HEK293 (cell line): ENCODE data around the gene PCDH8.
A peak's percentile ranks its signal among the peaks of the same experiment; 100 is the strongest.

Experiments
- CTCF ChIA-PET: fragments of 350-600 bp; formaldehyde crosslinking; extraction: SDS; loops from one replicate; lab custom pipeline; 2021; ENCODE audit warnings: antibody characterized with exemption; lab: Yijun Ruan, JAX
- POLR2A ChIA-PET: fragments of 300-600 bp; formaldehyde crosslinking; extraction: SDS; loops from one replicate; lab custom pipeline; 2020; ENCODE audit warnings: antibody characterized with exemption, inconsistent platforms; lab: Yijun Ruan, JAX
- H3K27ac ChIP-seq: fragments of 200-500 bp; sonication (Bioruptor generic); 2 replicates; pipeline ENCODE4 v1.5.1; 2014; ENCODE audit warnings: low read depth, low read length, control low read depth, inconsistent platforms; ENCODE audit errors: extremely low read depth
- H3K36me3 ChIP-seq, 2 experiments: fragments of 200-500 bp in 1 of 2; sonication (Bioruptor generic) in 1 of 2; 1 replicate in 1 of 2; 2 replicates in 1 of 2; pipeline ENCODE4 v1.5.1; 2014 to 2017; ENCODE audit warnings: inconsistent platforms in 2 of 2, low read length in 2 of 2; ENCODE audit not compliant: control insufficient read depth in 2 of 2, insufficient read depth in 1 of 2
- H3K4me1 ChIP-seq: fragments of 200-500 bp; sonication (Bioruptor generic); 2 replicates; pipeline ENCODE4 v1.5.1; 2014; ENCODE audit warnings: mild to moderate bottlenecking, low read length, inconsistent platforms; ENCODE audit not compliant: control insufficient read depth, insufficient read depth
- H3K4me3 ChIP-seq: 2 replicates; pipeline ENCODE4 v1.5.1; 2011; ENCODE audit warnings: low read depth, mild to moderate bottlenecking, control low read depth, low read length, moderate library complexity
- H3K9me3 ChIP-seq: fragments of 200-500 bp; sonication (Bioruptor generic); 2 replicates; pipeline ENCODE4 v1.5.1; 2014; ENCODE audit warnings: low read depth, low read length, inconsistent platforms; ENCODE audit not compliant: control insufficient read depth, insufficient read depth
- FEZF1 ChIP-seq: fragments of 450-650 bp; formaldehyde crosslinking; IDR thresholded peaks from 2 replicates; pipeline ENCODE4 v1.5.1; 2016; ENCODE audit warnings: missing biosample characterization, missing genetic modification characterization
- GLI2 ChIP-seq: fragments of 450-650 bp; formaldehyde crosslinking; IDR thresholded peaks from 2 replicates; pipeline ENCODE4; 2017; ENCODE audit warnings: missing biosample characterization, missing genetic modification characterization, low read depth, borderline replicate concordance
- IKZF3 ChIP-seq: fragments of 450-650 bp; IDR thresholded peaks from 2 replicates; pipeline ENCODE4 v1.5.0; 2018; ENCODE audit warnings: missing biosample characterization, mild to moderate bottlenecking, missing genetic modification characterization, moderate library complexity
- MZF1 ChIP-seq: fragments of 450-650 bp; formaldehyde crosslinking; IDR thresholded peaks from 2 replicates; pipeline ENCODE4 v1.5.1; 2017; ENCODE audit warnings: missing biosample characterization, missing genetic modification characterization, borderline replicate concordance
- SALL2 ChIP-seq: fragments of 450-650 bp; formaldehyde crosslinking; IDR thresholded peaks from 2 replicates; pipeline ENCODE4 v1.5.0; 2017; ENCODE audit warnings: missing biosample characterization, mild to moderate bottlenecking, missing genetic modification characterization, borderline replicate concordance
- ZFP69B ChIP-seq: fragments of 450-650 bp; formaldehyde crosslinking; IDR thresholded peaks from 2 replicates; pipeline ENCODE4 v1.5.1; 2016; ENCODE audit warnings: missing biosample characterization, missing genetic modification characterization
- ZNF114 ChIP-seq: fragments of 450-650 bp; formaldehyde crosslinking; IDR thresholded peaks from 2 replicates; pipeline ENCODE4 v1.5.0; 2017; ENCODE audit warnings: missing biosample characterization, missing genetic modification characterization
- ZNF132 ChIP-seq: fragments of 450-650 bp; formaldehyde crosslinking; IDR thresholded peaks from 2 replicates; pipeline ENCODE4 v1.5.1; 2017; ENCODE audit warnings: missing biosample characterization, missing genetic modification characterization, borderline replicate concordance
- ZNF155 ChIP-seq: fragments of 450-650 bp; formaldehyde crosslinking; IDR thresholded peaks from 2 replicates; pipeline ENCODE4 v1.5.1; 2016; ENCODE audit warnings: missing biosample characterization, missing genetic modification characterization
- ZNF174 ChIP-seq: fragments of 450-650 bp; formaldehyde crosslinking; IDR thresholded peaks from 2 replicates; pipeline ENCODE4 v1.5.0; 2017; ENCODE audit warnings: missing biosample characterization, mild to moderate bottlenecking, missing genetic modification characterization
- ZNF211 ChIP-seq: fragments of 450-650 bp; formaldehyde crosslinking; IDR thresholded peaks from 2 replicates; pipeline ENCODE4 v1.5.1; 2016; ENCODE audit warnings: low read depth, missing biosample characterization, missing genetic modification characterization
- ZNF366 ChIP-seq: fragments of 450-650 bp; formaldehyde crosslinking; conservative IDR thresholded peaks from 2 replicates; pipeline ENCODE4 v1.5.1; 2016; ENCODE audit warnings: missing biosample characterization, missing genetic modification characterization
- ZNF426 ChIP-seq: fragments of 450-650 bp; formaldehyde crosslinking; IDR thresholded peaks from 2 replicates; pipeline ENCODE4 v1.5.1; 2017; ENCODE audit warnings: missing biosample characterization, missing genetic modification characterization, mild to moderate bottlenecking, inconsistent platforms, moderate library complexity
- ZNF629 ChIP-seq: fragments of 450-650 bp; formaldehyde crosslinking; IDR thresholded peaks from 2 replicates; pipeline ENCODE4 v1.5.1; 2017; ENCODE audit warnings: missing biosample characterization, missing genetic modification characterization
- TF ChIP-seq, protein P1 (sequence below): fragments of 450-650 bp; formaldehyde crosslinking; IDR thresholded peaks from 2 replicates; pipeline ENCODE4 v1.5.1; 2016; ENCODE audit warnings: missing biosample characterization, missing genetic modification characterization
- TF ChIP-seq, protein P2 (sequence below): fragments of 450-650 bp; formaldehyde crosslinking; IDR thresholded peaks from 2 replicates; pipeline ENCODE4 v1.5.1; 2016; ENCODE audit warnings: missing biosample characterization, missing genetic modification characterization
- TF ChIP-seq, protein P3 (sequence below): fragments of 450-650 bp; formaldehyde crosslinking; IDR thresholded peaks from 2 replicates; pipeline ENCODE4 v1.5.1; 2017; ENCODE audit warnings: missing biosample characterization, missing genetic modification characterization
- TF ChIP-seq, protein P4 (sequence below): IDR thresholded peaks from 2 replicates; pipeline ENCODE4 v1.6.1; 2011; ENCODE audit warnings: mild to moderate bottlenecking, low read depth, low read length, borderline replicate concordance
- TF ChIP-seq, protein P5 (sequence below): fragments of 450-650 bp; formaldehyde crosslinking; IDR thresholded peaks from 2 replicates; pipeline ENCODE4 v1.5.1; 2016; ENCODE audit warnings: missing biosample characterization, missing genetic modification characterization

Gene PCDH8

DNA sequence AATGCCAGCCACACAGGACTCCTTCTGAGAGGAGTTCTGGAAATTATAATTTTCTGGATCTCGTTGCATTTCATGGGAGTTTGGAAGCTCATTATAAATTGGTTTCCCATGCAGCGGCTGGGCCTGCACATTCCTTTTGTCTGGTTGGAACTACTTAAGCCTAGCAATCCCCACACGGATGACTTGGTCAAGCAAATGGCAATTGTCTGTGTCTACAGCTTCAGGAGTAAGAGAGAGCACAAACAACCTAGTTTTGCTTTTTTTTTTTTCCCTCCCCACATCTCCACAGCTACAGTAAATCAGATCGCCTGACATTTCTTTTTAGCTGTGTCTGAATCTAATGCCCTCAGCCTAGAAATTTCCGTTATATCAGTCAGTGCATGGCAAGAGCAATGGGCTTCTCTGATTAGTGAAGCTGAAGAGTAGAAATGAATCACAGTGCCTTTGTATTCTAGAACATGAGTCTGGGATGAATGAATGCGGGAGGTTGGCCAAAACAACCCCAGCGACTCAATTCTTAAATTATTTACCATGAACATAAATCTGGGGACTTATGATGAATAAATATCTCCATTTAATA lies 15.1 kb downstream of the PCDH8 start:
- H3K36me3 ChIP-seq = no peaks in the 10 kb centered on the region
- H3K4me1 ChIP-seq = no peaks in the 10 kb centered on the region; the same call in 1 of the 2 replicates
- no peak overlapping the region for H3K4me3 ChIP-seq
- no peak overlapping the region for H3K27ac ChIP-seq
- CTCF ChIA-PET = interaction anchor here (0.6 to 1.0 kb wide), 3 partner anchors 11 to 135 kb away, joined by 4 to 6 read pairs (median 6); no protein-coding TSS in a partner anchor
- no peaks in the 10 kb centered on the region for H3K9me3 ChIP-seq
- no peak for TF ChIP-seq ZNF155 (tag by site-specific recombination)
- no peak for TF ChIP-seq IKZF3 (tag by site-specific recombination)
- no peak for TF ChIP-seq MZF1 (tag by site-specific recombination)
- TF ChIP-seq ZNF211 (tag by site-specific recombination) = no peak
- TF ChIP-seq, protein P1, sequence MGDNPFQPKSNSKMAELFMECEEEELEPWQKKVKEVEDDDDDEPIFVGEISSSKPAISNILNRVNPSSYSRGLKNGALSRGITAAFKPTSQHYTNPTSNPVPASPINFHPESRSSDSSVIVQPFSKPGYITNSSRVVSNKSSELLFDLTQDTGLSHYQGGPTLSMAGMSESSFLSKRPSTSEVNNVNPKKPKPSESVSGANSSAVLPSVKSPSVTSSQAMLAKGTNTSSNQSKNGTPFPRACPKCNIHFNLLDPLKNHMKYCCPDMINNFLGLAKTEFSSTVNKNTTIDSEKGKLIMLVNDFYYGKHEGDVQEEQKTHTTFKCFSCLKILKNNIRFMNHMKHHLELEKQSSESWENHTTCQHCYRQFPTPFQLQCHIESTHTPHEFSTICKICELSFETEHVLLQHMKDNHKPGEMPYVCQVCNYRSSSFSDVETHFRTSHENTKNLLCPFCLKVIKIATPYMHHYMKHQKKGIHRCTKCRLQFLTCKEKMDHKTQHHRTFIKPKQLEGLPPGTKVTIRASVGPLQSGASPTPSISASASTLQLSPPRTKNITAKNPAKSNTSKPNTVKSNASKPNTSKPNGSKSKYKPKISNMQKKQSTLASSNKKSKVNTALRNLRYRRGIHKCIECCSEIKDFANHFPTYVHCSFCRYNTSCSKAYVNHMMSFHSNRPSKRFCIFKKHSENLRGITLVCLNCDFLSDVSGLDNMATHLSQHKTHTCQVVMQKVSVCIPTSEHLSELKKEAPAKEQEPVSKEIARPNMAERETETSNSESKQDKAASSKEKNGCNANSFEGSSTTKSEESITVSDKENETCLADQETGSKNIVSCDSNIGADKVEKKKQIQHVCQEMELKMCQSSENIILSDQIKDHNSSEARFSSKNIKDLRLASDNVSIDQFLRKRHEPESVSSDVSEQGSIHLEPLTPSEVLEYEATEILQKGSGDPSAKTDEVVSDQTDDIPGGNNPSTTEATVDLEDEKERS (tag by site-specific recombination) = no peak
- TF ChIP-seq, protein P2, sequence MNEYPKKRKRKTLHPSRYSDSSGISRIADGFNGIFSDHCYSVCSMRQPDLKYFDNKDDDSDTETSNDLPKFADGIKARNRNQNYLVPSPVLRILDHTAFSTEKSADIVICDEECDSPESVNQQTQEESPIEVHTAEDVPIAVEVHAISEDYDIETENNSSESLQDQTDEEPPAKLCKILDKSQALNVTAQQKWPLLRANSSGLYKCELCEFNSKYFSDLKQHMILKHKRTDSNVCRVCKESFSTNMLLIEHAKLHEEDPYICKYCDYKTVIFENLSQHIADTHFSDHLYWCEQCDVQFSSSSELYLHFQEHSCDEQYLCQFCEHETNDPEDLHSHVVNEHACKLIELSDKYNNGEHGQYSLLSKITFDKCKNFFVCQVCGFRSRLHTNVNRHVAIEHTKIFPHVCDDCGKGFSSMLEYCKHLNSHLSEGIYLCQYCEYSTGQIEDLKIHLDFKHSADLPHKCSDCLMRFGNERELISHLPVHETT = no peak
- TF ChIP-seq ZNF174 (tag by site-specific recombination) = no peak
- TF ChIP-seq, protein P3, sequence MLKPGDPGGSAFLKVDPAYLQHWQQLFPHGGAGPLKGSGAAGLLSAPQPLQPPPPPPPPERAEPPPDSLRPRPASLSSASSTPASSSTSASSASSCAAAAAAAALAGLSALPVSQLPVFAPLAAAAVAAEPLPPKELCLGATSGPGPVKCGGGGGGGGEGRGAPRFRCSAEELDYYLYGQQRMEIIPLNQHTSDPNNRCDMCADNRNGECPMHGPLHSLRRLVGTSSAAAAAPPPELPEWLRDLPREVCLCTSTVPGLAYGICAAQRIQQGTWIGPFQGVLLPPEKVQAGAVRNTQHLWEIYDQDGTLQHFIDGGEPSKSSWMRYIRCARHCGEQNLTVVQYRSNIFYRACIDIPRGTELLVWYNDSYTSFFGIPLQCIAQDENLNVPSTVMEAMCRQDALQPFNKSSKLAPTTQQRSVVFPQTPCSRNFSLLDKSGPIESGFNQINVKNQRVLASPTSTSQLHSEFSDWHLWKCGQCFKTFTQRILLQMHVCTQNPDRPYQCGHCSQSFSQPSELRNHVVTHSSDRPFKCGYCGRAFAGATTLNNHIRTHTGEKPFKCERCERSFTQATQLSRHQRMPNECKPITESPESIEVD (tag by site-specific recombination) = no peak
- no peak for TF ChIP-seq ZNF132 (tag by site-specific recombination)
- TF ChIP-seq, all 188 proteins: peak for 0
- POLR2A ChIA-PET = no interaction called here

DNA sequence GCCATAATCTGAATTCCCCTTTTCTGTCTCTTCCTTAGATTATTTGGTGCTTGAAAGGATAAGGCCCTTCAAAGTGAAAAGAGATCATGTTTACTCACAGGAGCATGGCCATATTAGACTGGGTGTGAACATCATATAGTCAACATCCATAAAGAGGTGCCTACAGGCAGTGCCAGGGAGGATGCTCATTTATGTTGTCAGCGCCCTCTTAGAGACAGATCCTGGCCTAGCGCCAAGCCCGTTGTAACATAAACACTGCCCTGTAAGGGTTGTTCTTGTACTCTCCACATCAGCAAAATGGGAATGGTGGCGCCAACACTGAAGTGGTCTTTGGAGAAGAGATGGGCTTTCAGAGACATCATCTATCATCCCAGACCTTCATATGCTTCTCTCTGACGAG lies 16.1 kb downstream of the PCDH8 start:
- H3K9me3 ChIP-seq = no peaks in the 10 kb centered on the region
- no peak overlapping the region for H3K27ac ChIP-seq
- no peaks in the 10 kb centered on the region; the same call in 1 of the 2 replicates for H3K4me1 ChIP-seq
- no peak overlapping the region for H3K4me3 ChIP-seq
- H3K36me3 ChIP-seq = no peaks in the 10 kb centered on the region
- ChIA-PET POLR2A (no interaction called here), CTCF (no interaction called here)
- TF ChIP-seq FEZF1 (tag by site-specific recombination) = peak; percentile 95
- TF ChIP-seq, protein P4, sequence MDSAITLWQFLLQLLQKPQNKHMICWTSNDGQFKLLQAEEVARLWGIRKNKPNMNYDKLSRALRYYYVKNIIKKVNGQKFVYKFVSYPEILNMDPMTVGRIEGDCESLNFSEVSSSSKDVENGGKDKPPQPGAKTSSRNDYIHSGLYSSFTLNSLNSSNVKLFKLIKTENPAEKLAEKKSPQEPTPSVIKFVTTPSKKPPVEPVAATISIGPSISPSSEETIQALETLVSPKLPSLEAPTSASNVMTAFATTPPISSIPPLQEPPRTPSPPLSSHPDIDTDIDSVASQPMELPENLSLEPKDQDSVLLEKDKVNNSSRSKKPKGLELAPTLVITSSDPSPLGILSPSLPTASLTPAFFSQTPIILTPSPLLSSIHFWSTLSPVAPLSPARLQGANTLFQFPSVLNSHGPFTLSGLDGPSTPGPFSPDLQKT = no peak

DNA sequence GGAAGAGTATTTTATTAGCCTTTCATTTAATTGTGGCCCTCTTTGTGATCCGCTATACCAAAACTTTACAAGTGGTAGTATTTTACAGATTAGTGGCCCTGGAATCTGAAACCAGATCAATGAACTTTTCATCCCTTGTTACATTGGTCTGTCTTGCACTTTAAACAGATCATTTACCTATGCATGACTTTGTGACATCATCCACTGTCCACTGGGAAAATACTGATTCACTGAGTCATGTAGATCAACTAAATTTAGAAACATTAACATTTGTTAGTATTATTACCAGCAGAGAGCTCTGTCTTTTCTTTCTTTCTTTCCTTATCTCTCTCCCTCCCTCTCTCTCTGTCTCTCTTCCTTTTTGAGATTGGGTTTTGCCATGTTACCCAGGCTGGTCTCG lies 17.5 kb downstream of the PCDH8 start:
- Histone ChIP-seq H3K36me3 (no peaks in the 10 kb centered on the region), H3K4me3 (no peak overlapping the region), H3K27ac (no peak overlapping the region), H3K9me3 (no peaks in the 10 kb centered on the region), H3K4me1 (no peaks in the 10 kb centered on the region; the same call in 1 of the 2 replicates)
- ChIA-PET CTCF (no interaction called here), POLR2A (no interaction called here)
- TF ChIP-seq ZNF366 (peak; percentile 60; the same call in 1 of the 2 replicates), GLI2 (tag by site-specific recombination) (no peak), SALL2 (tag by site-specific recombination) (no peak), ZNF114 (no peak), ZFP69B (no peak), ZNF426 (tag by site-specific recombination) (no peak), ZNF629 (tag by site-specific recombination) (peak; percentile 45; the same call in 1 of the 2 replicates)
- TF ChIP-seq, protein P5, sequence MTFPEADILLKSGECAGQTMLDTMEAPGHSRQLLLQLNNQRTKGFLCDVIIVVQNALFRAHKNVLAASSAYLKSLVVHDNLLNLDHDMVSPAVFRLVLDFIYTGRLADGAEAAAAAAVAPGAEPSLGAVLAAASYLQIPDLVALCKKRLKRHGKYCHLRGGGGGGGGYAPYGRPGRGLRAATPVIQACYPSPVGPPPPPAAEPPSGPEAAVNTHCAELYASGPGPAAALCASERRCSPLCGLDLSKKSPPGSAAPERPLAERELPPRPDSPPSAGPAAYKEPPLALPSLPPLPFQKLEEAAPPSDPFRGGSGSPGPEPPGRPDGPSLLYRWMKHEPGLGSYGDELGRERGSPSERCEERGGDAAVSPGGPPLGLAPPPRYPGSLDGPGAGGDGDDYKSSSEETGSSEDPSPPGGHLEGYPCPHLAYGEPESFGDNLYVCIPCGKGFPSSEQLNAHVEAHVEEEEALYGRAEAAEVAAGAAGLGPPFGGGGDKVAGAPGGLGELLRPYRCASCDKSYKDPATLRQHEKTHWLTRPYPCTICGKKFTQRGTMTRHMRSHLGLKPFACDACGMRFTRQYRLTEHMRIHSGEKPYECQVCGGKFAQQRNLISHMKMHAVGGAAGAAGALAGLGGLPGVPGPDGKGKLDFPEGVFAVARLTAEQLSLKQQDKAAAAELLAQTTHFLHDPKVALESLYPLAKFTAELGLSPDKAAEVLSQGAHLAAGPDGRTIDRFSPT (tag by site-specific recombination) = 0 out of 2 replicates have a peak, but pooled peaks have one; percentile 21
